ENCODE measurements around the gene MPV17. TPM values are rescaled to one million over a fixed set of nuclear protein-coding genes. Genes with fewer than 3 reads are reported as not detected.

MPV17 gene
- total and polyA plus RNA-seq, 2 of the 13 experiments (the other 11 are each of a cell fraction or from before 2014, with no cell fraction given), result 48.9 to 129 TPM

DNA sequence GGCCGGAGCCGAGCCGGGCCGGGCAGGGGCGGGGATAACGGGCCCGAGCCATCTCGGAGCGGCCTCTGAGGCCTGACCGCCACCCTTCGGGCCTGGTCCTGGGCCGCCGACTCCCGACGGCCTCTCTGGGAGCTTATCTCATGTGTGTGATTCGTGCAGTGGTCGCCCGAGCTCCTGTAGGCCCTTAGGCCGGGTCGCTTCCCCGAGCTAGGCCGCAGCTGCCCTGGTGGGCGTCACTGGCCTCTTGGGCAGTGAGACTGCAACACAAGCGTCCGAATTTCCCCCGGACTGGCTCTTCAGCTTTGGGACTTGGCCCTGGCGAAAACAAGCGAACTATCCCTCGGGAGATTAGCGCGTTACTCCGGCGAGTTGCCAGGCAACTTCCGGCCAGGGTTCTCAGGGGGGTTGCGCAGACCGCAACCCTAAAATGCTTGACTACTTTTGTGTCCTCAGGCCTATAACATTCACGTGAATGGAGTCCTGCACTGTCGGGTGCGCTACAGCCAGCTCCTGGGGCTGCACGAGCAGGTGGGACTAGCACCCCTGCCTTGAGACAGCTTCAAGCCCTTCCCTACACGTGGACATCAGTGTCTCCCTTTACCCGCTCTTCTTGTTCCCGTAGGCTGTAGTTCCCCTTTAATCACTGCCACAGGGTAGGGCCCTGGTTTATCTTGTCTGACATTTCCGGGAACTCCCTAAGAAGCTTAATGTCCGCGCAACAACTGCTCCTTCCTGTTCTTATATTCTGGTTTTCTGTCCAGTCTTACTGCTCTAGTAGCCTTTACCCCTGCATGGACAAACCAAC is 48.1 kb upstream of the MPV17 start (continued):
- TF ChIP-seq, protein P1, sequence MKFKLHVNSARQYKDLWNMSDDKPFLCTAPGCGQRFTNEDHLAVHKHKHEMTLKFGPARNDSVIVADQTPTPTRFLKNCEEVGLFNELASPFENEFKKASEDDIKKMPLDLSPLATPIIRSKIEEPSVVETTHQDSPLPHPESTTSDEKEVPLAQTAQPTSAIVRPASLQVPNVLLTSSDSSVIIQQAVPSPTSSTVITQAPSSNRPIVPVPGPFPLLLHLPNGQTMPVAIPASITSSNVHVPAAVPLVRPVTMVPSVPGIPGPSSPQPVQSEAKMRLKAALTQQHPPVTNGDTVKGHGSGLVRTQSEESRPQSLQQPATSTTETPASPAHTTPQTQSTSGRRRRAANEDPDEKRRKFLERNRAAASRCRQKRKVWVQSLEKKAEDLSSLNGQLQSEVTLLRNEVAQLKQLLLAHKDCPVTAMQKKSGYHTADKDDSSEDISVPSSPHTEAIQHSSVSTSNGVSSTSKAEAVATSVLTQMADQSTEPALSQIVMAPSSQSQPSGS (CRISPR knock-in tag; IDR thresholded peaks at IDR 0.05), result 0 out of 2 replicates have a peak, but pooled peaks have one; percentile 26
- no peak for TF ChIP-seq KDM2A (CRISPR knock-in tag; IDR thresholded peaks at IDR 0.05; ENCODE audit: borderline replicate concordance, low read depth)
- TF ChIP-seq, protein P2, sequence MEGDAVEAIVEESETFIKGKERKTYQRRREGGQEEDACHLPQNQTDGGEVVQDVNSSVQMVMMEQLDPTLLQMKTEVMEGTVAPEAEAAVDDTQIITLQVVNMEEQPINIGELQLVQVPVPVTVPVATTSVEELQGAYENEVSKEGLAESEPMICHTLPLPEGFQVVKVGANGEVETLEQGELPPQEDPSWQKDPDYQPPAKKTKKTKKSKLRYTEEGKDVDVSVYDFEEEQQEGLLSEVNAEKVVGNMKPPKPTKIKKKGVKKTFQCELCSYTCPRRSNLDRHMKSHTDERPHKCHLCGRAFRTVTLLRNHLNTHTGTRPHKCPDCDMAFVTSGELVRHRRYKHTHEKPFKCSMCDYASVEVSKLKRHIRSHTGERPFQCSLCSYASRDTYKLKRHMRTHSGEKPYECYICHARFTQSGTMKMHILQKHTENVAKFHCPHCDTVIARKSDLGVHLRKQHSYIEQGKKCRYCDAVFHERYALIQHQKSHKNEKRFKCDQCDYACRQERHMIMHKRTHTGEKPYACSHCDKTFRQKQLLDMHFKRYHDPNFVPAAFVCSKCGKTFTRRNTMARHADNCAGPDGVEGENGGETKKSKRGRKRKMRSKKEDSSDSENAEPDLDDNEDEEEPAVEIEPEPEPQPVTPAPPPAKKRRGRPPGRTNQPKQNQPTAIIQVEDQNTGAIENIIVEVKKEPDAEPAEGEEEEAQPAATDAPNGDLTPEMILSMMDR (CRISPR knock-in tag; IDR thresholded peaks at IDR 0.05), result no peak
- TF ChIP-seq ZNF264 (CRISPR knock-in tag; IDR thresholded peaks at IDR 0.05), result no peak
- peak; percentile 20; the same call in 1 of the 2 replicates for TF ChIP-seq NRL (CRISPR knock-in tag; IDR thresholded peaks at IDR 0.05; ENCODE audit: borderline replicate concordance)
- TF ChIP-seq ZNF484 (CRISPR knock-in tag; IDR thresholded peaks at IDR 0.05; ENCODE audit: borderline replicate concordance, low read depth), result no peak; the same call in none of the 2 replicates
- TF ChIP-seq, protein P3, sequence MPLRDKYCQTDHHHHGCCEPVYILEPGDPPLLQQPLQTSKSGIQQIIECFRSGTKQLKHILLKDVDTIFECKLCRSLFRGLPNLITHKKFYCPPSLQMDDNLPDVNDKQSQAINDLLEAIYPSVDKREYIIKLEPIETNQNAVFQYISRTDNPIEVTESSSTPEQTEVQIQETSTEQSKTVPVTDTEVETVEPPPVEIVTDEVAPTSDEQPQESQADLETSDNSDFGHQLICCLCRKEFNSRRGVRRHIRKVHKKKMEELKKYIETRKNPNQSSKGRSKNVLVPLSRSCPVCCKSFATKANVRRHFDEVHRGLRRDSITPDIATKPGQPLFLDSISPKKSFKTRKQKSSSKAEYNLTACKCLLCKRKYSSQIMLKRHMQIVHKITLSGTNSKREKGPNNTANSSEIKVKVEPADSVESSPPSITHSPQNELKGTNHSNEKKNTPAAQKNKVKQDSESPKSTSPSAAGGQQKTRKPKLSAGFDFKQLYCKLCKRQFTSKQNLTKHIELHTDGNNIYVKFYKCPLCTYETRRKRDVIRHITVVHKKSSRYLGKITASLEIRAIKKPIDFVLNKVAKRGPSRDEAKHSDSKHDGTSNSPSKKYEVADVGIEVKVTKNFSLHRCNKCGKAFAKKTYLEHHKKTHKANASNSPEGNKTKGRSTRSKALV (CRISPR knock-in tag; IDR thresholded peaks at IDR 0.05), result no peak
- no peak for TF ChIP-seq MYNN (CRISPR knock-in tag; IDR thresholded peaks at IDR 0.05; ENCODE audit: low read depth)
- TF ChIP-seq SP4 (CRISPR knock-in tag; IDR thresholded peaks at IDR 0.05), result no peak
- TF ChIP-seq AGO2 (optimal IDR thresholded peaks at IDR 0.05; ENCODE audit: low read depth, low read length), result peak; percentile 86
- no peak for TF ChIP-seq SETDB1 (CRISPR knock-in tag; IDR thresholded peaks at IDR 0.05; ENCODE audit: borderline replicate concordance)
- TF ChIP-seq NFATC3 (CRISPR knock-in tag; IDR thresholded peaks at IDR 0.05), result no peak; the same call in 1 of the 2 replicates
- peak in 1 of 2 experiments; percentile 32; a peak in 1 of 4 replicates for TF ChIP-seq KLF16 (CRISPR knock-in tag; IDR thresholded peaks at IDR 0.05)
- TF ChIP-seq MZF1 (CRISPR knock-in tag; IDR thresholded peaks at IDR 0.05; ENCODE audit: borderline replicate concordance), result 0 out of 2 replicates have a peak, but pooled peaks have one; percentile 13
- TF ChIP-seq NPAS2 (CRISPR knock-in tag; IDR thresholded peaks at IDR 0.05; ENCODE audit: borderline replicate concordance), result no peak
- TF ChIP-seq KDM1A (CRISPR knock-in tag; IDR thresholded peaks at IDR 0.05), result no peak
- TF ChIP-seq ADNP (CRISPR knock-in tag; IDR thresholded peaks at IDR 0.05), result no peak
- TF ChIP-seq ZNF501 (CRISPR knock-in tag; IDR thresholded peaks at IDR 0.05), result peak; percentile 9; the same call in 1 of the 2 replicates
- TF ChIP-seq KDM5B (CRISPR knock-in tag; IDR thresholded peaks at IDR 0.05; ENCODE audit: borderline replicate concordance), result no peak; the same call in 1 of the 2 replicates
- TF ChIP-seq TAF15 (IDR thresholded peaks at IDR 0.05; ENCODE audit: low read depth, low read length, poor library complexity, severe bottlenecking), result no peak
- TF ChIP-seq ZNF713 (CRISPR knock-in tag; IDR thresholded peaks at IDR 0.05), result no peak
- no peak for TF ChIP-seq ZNF672 (CRISPR knock-in tag; IDR thresholded peaks at IDR 0.05)
- no peak for TF ChIP-seq SRSF9 (IDR thresholded peaks at IDR 0.05; ENCODE audit: borderline replicate concordance, insufficient read depth, low read depth, low read length, poor library complexity, severe bottlenecking)
- no peak for TF ChIP-seq SIX1 (CRISPR knock-in tag; IDR thresholded peaks at IDR 0.05; ENCODE audit: borderline replicate concordance)
- no peak for TF ChIP-seq REL (CRISPR knock-in tag; conservative IDR thresholded peaks at IDR 0.05)

Data from HepG2 (cell line).